ENCODE measurements around the gene RAC3.

RAC3 gene

GRCh38 chr17:82055023-82055964, 23.8 kb downstream of the RAC3 start:
- no peak for TF ChIP-seq CTCF (IDR thresholded peaks at IDR 0.05; ENCODE audit: borderline replicate concordance, insufficient read depth, low read depth, low read length)
- no peak overlapping the region for H3K4me3 ChIP-seq (ENCODE audit: low read depth, low read length)

GRCh38 chr17:82055965-82056728, 24.7 kb downstream of the RAC3 start:
- TF ChIP-seq CTCF (IDR thresholded peaks at IDR 0.05; ENCODE audit: borderline replicate concordance, insufficient read depth, low read depth, low read length), result no peak
- H3K4me3 ChIP-seq (ENCODE audit: low read depth, low read length), result no peak overlapping the region

- no peak for TF ChIP-seq CTCF (IDR thresholded peaks at IDR 0.05; ENCODE audit: borderline replicate concordance, insufficient read depth, low read depth, low read length)
- no peak overlapping the region for H3K4me3 ChIP-seq (ENCODE audit: low read depth, low read length)
These were observed 25.5 kb downstream of the RAC3 start for GRCh38 chr17:82056729-82057621.

- no peak for TF ChIP-seq CTCF (IDR thresholded peaks at IDR 0.05; ENCODE audit: borderline replicate concordance, insufficient read depth, low read depth, low read length)
- H3K4me3 ChIP-seq (ENCODE audit: low read depth, low read length), result no peak overlapping the region
These were observed 26.9 kb downstream of the RAC3 start for GRCh38 chr17:82058230-82058854.

GRCh38 chr17:82058855-82059249, 27.4 kb downstream of the RAC3 start:
- TF ChIP-seq CTCF (IDR thresholded peaks at IDR 0.05; ENCODE audit: borderline replicate concordance, insufficient read depth, low read depth, low read length), result no peak
- H3K4me3 ChIP-seq (ENCODE audit: low read depth, low read length), result no peak overlapping the region

GRCh38 chr17:82059272-82060000, 28.0 kb downstream of the RAC3 start:
- no peak overlapping the region for H3K4me3 ChIP-seq (ENCODE audit: low read depth, low read length)
- TF ChIP-seq CTCF (IDR thresholded peaks at IDR 0.05; ENCODE audit: borderline replicate concordance, insufficient read depth, low read depth, low read length), result no peak

All from GM12875 (cell line).